Endothelial cell (in vitro differentiated cells): Measurements from ENCODE around the gene COL13A1. TPM values are rescaled to one million over a fixed set of nuclear protein-coding genes. Genes with fewer than 3 reads are reported as not detected.

Experiments
- DNase-seq: peaks from one replicate; pipeline ENCODE4 v3.0.0; 2021; ENCODE audit warnings: low spot score
- H3K27ac Mint-ChIP-seq: one replicate; pipeline ENCODE4 v1.8.0; 2021; ENCODE audit warnings: mixed read lengths, inconsistent platforms; ENCODE audit not compliant: unreplicated experiment
- H3K27me3 Mint-ChIP-seq: one replicate; pipeline ENCODE4 v1.8.0; 2021; ENCODE audit warnings: mild to moderate bottlenecking, moderate library complexity, mixed read lengths, inconsistent platforms; ENCODE audit not compliant: unreplicated experiment
- H3K36me3 Mint-ChIP-seq: one replicate; pipeline ENCODE4 v1.8.0; 2021; ENCODE audit warnings: mild to moderate bottlenecking, low read depth, mixed read lengths, inconsistent platforms; ENCODE audit not compliant: unreplicated experiment
- H3K4me1 Mint-ChIP-seq: one replicate; pipeline ENCODE4 v1.8.0; 2021; ENCODE audit warnings: mild to moderate bottlenecking, mixed read lengths, inconsistent platforms; ENCODE audit not compliant: unreplicated experiment
- H3K4me3 Mint-ChIP-seq: one replicate; pipeline ENCODE4 v1.8.0; 2021; ENCODE audit warnings: mild to moderate bottlenecking, mixed read lengths, inconsistent platforms; ENCODE audit not compliant: unreplicated experiment
- H3K9me3 Mint-ChIP-seq: one replicate; pipeline ENCODE4 v1.8.0; 2021; ENCODE audit warnings: mixed read lengths, inconsistent platforms; ENCODE audit not compliant: unreplicated experiment
- CTCF ChIP-seq: fragments of 200-600 bp; sonication (generic); IDR thresholded peaks from one replicate; pipeline ENCODE4 v1.5.0; 2021; ENCODE audit warnings: antibody characterized with exemption; ENCODE audit not compliant: unreplicated experiment
- total RNA-seq: library from RNA; stranded (reverse); fragmentation: NEBNext Ultra II Directional; extraction: Animal tissue kit (Norgen Biotek cat#: 25700); gene quantifications from one replicate; pipeline ENCODE4 v1.2.1, GENCODE V29; 2021; ENCODE audit not compliant: unreplicated experiment

The COL13A1 gene
- total RNA-seq, 1 donor from 2014 or later, result 22.6 TPM

- Mint-ChIP-seq H3K4me3 (no peak overlapping the region), H3K27me3 (peaks cover 2% of the 10 kb centered on the region), H3K9me3 (no peaks in the 10 kb centered on the region), H3K36me3 (peaks cover 11% of the 10 kb centered on the region), H3K4me1 (no peaks in the 10 kb centered on the region), H3K27ac (no peak overlapping the region)
- no peak for DNase-seq
- no peak for TF ChIP-seq CTCF
Observed at GRCh38 chr10:69936091-69936490, 134.4 kb downstream of the COL13A1 start.

DNA sequence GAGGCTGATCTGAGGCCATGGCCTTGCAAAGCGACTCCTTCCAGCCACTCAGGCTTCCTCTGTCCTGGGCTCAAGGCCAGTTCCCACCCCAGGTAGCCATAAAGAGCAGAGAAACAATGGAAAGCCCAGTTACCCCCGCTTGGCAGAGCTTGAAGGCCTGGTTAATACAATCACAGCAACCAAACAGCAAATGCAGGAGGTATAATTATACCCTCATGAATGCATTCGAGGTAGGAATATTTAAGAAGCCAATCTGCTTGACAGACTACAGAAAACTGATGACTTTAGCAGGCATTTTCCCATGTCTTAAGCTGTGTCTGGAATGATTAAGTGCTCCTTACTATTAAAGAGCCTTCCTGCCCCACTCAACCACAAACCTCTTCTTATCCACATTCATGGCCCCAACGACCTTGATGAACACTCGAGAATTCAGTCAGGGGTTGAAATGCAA is 136.9 kb downstream of the COL13A1 start:
- Mint-ChIP-seq H3K4me3 (no peak overlapping the region), H3K36me3 (peaks cover 10% of the 10 kb centered on the region), H3K9me3 (no peaks in the 10 kb centered on the region), H3K4me1 (no peaks in the 10 kb centered on the region), H3K27me3 (peaks cover 5% of the 10 kb centered on the region), H3K27ac (no peak overlapping the region)
- DNase-seq, result no peak
- TF ChIP-seq CTCF, result no peak

GRCh38 chr10:69939061-69939460 is 137.4 kb downstream of the COL13A1 start:
- H3K4me3 Mint-ChIP-seq, result no peak overlapping the region
- H3K27ac Mint-ChIP-seq, result no peak overlapping the region
- no peak for DNase-seq
- no peaks in the 10 kb centered on the region for H3K9me3 Mint-ChIP-seq
- no peaks in the 10 kb centered on the region for H3K4me1 Mint-ChIP-seq
- H3K36me3 Mint-ChIP-seq, result peaks cover 10% of the 10 kb centered on the region
- peaks cover 5% of the 10 kb centered on the region for H3K27me3 Mint-ChIP-seq
- no peak for TF ChIP-seq CTCF

DNA sequence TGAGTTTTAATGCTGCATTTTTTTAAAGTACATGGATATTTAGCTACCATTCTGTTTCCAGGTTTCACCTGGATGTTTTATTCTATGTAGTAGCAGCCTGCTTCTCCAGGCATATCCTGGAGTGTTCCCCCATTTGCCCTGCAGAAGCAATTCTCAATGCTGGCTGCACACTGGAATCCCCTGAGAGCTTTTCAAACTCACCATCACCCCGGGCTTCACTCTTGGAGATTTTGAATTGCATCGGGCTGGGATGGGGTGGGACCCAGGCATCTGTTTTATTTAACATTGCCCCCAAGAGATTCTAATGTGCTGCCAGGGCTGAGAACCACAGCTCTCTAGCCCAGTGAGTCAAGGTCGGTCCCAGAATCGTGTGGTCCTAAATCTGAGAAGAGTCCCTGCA is 137.8 kb downstream of the COL13A1 start:
- Mint-ChIP-seq H3K4me3 (no peak overlapping the region), H3K9me3 (no peaks in the 10 kb centered on the region), H3K36me3 (peaks cover 10% of the 10 kb centered on the region), H3K27ac (no peak overlapping the region), H3K4me1 (no peaks in the 10 kb centered on the region), H3K27me3 (peaks cover 5% of the 10 kb centered on the region)
- DNase-seq, result no peak
- TF ChIP-seq CTCF, result no peak

- Mint-ChIP-seq H3K9me3 (no peaks in the 10 kb centered on the region), H3K4me3 (no peak overlapping the region), H3K4me1 (no peaks in the 10 kb centered on the region), H3K27ac (no peak overlapping the region), H3K27me3 (peaks cover 2% of the 10 kb centered on the region), H3K36me3 (peaks cover 7% of the 10 kb centered on the region)
- TF ChIP-seq CTCF, result no peak
- no peak for DNase-seq
Observed at GRCh38 chr10:69941730-69942129, 140.0 kb downstream of the COL13A1 start.
